HG02610 (cell line): ENCODE results near the gene MZT2B.
"Not testable (repeated sequence)": the region's sequence is repeated elsewhere in the genome, so short reads cannot be mapped to it uniquely, and the experiment has no call there.

ENCODE experiments used
- ATAC-seq: cut with Tn5 transposase; IDR thresholded peaks from one replicate; pipeline ENCODE4 v1.9.1; 2021; ENCODE audit warnings: mild to moderate bottlenecking, moderate library complexity; ENCODE audit not compliant: unreplicated experiment

The MZT2B gene

DNA sequence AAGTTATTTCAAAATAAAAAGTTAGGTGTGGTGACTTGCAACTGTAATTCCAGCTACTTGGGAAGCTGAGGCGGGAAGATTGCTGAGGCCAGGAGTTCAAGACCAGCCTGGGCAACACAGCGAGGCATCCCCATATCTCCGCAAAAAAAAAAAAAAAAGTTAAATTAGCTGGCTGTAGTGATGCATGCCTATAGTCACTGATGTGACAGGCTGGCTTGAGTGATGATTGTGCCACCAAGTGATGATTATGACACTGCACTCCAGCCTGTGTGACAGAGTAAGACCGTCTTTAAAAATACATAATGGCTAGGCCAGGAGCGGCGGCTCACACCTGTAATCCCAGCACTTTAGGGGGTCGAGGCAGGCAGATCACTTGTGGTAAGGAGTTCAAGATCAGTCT, 12.2 kb upstream of the MZT2B start:
- ATAC-seq = no peak

DNA sequence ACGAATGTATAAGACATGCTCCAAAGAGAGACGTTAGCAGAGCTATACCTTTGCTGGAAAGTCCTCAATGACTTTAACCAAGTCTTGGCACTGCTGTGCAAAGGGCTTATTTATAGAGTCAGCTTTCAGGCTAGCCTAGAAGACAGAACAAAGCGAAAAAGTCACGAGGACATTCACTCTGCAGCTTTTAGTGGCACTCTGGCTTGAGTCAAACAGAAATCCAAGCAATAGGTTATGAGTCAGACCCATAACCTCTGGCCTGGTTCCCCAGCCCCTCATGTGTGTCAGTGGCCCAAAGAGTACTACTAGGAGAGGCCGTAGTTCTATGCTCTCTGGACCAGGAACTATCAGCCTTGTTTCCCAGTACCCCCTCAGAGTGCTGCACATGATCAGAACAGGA, 7.2 kb upstream of the MZT2B start:
- peak; percentile 82 for ATAC-seq

GRCh38 chr2:130180404-130181324, 1.4 kb upstream of the MZT2B start:
- ATAC-seq = not testable (repeated sequence)

GRCh38 chr2:130181325-130181879, 660 bp upstream of the MZT2B start, which contains the start of gene SMPD4:
Gene SMPD4, minus strand, starts transcription at chr2:130181602. Its CDS starts 5,010 bp downstream, at chr2:130176592.
- ATAC-seq = peak; percentile 65

- ATAC-seq = peak; percentile 7
These were observed 907 bp downstream of the MZT2B start for GRCh38 chr2:130182826-130183511.

DNA sequence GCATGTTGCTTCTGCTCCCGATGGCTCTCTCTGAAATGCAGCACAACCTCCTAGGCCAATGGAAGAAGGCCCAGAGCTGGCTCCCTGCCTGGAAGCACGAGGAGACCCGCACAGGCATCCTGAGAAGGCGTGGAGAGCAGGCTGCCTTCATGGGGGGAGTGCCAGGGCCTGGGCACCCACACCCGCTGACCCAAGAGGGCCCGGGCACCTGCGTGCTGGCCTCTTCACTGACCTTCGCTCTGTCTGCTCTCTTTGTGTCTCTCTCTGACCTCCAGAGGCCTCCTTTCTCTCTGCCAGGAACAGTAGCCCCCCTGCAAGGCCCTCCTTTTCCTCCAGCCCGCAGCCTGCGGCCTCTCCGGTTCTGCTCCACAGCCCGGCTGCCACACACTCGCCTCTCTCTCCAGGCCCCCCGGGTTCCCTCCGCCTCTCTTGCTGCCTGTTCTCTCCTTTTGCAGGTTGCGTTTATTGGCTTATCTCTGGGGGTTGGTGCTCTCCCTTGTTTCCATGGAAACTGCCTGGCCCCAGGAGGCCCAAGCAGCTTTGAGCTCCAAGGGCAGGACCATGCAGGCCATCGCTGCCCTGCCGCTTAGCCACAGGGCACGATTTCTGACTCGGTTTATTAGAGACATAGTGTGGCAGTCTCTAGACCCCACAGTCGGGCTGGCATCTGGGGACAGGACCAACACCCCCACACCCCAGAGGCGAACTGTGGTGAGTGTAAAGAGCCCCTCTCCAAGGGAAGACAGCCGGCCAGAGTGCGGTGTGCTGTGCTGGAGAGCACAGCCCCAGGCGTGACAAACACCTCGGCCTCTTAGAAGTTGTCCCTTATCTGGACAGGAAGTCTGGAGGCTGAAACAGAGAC, 1.7 kb downstream of the MZT2B start:
- ATAC-seq = no peak

DNA sequence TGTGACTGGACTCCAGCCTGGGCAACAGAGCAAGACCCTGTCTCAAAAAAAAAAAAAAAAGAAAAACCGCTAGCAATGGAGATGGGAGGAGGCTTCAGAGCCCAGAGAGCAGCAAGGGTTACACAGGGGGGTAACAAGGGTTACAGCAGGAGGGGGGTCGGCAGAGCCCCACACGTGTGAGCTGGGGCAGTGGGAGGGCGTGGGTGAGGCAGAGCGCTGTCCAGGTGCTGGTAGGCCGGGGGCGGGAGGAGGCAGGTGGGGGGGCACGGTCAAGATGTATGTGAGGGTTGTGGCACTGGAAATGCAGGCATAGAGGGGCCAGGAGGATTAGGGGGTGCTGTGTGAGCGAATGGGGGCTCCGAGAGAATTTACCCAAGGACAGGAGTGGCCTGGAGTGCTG, 3.4 kb downstream of the MZT2B start:
- ATAC-seq = no peak

DNA sequence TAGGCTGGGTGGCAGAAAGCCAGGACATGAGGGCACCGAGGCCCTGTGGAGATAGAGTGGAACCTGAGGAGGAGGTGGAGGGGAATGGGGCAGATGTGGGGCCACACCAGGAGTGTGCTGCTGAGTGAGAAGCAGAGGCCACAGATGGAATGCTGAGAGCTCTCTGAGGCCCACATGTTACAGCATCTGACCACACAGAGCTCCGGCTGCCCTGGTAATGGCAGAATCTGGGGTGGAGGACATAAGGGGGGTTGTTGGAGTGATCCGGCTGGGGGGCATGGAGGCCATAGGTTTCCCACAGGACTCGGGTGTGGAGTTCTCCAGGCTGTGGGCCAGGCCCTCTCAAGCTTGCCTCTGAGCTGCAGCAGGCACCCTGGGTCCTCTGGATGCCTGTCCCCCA, 3.8 kb downstream of the MZT2B start:
- no peak for ATAC-seq

- ATAC-seq = no peak
These were observed 4.3 kb downstream of the MZT2B start for GRCh38 chr2:130186391-130186790.

GRCh38 chr2:130187268-130187667, 5.2 kb downstream of the MZT2B start:
- no peak for ATAC-seq

GRCh38 chr2:130187859-130188792, 6.1 kb downstream of the MZT2B start:
- not testable (repeated sequence) for ATAC-seq

DNA sequence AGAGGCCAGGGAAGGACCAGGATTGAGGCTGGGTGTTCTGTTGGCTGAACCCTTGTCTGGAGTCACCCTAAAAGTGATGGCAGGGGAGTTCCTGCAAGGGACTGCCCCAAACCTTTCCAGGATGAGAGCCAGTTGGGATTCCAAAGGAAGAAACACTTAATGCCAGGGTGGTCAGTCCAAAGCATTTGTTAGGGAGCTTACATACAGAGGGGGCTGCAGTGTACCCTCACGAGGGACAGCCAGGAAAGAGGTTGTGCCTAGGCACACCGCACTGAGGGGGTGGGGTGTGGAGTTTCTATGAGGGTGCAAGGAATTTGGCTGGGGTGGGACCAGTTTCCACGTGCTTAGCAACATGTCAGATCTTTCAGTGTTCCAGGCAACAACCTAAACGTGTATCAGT, 6.9 kb downstream of the MZT2B start:
- not testable (repeated sequence) for ATAC-seq

DNA sequence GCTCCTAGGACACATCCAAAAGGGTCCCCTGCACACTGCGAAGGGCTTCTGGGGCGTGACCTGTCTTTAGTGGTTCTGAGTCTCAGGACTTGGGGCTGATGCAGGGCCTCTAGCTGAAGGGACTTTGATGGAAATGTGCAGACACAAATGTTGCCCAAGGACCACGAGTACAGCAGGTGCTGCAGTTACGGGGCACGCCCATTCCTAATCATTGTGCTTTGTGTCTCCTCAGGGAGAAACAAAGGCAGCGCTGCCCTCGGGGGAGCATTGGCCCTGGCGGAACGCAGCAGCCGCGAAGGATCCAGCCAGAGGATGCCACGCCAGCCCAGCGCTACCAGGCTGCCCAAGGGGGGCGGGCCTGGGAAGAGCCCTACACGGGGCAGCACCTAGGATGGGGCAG, 8.2 kb downstream of the MZT2B start:
- no peak for ATAC-seq

- not testable (repeated sequence) for ATAC-seq
These were observed 9.3 kb downstream of the MZT2B start for GRCh38 chr2:130191319-130191718.

GRCh38 chr2:130192451-130192850, 10.4 kb downstream of the MZT2B start:
- not testable (repeated sequence) for ATAC-seq

DNA sequence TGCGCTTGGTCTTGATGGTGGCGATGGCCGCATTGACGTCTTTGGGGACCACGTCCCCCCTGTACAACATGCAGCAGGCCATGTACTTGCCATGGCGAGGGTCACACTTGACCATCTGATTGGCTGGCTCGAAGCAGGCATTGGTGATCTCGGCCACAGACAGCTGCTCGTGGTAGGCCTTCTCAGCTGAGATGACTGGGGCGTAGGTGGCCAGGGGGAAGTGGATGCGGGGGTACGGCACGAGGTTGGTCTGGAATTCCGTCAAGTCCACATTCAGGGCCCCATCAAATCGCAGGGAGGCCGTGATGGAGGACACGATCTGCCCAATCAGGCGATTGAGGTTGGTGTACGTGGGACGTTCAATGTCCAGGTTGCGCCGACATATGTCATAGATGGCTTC, 11.8 kb downstream of the MZT2B start:
- not testable (repeated sequence) for ATAC-seq

DNA sequence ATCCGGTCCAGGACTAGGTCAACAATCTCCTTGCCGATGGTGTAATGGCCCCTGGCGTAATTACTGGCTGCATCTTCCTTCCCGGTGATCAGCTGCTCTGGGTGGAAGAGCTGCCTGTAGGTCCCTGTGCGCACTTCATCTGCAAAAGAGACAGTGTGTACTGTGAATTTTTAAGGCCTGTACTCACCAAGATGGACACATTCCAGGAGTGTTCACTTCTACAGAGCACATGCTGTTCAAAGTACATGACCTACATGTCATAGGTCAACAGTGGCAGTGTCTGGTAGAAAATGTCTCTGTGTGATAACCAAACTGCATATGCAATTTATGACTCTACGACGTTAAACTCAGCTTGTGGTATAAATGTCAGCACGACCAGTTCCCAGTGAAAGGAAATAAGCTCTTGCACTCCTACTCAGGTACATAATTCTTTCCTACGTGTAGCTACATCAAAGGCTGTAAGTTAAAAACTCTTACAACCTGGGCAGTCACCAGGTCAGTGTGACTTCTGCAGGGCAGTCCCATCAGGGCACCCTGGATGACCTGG, 13.1 kb downstream of the MZT2B start:
- not testable (repeated sequence) for ATAC-seq

DNA sequence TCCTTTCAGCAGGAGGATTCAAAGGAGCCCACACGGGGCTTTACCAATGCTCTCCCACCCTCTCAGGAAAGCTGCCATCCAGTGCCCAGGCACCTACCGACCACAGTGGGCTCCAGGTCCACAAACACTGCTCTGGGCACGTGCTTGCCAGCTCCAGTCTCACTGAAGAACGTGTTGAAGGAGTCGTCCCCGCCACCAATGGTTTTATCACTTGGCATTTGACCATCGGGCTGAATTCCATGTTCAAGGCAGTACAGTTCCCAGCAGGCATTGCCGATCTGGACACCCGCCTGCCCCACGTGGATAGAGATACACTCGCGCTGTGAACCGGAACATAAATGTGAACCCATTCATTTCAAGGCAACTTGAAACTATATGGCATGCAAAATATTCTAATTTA, 14.0 kb downstream of the MZT2B start:
- not testable (repeated sequence) for ATAC-seq

DNA sequence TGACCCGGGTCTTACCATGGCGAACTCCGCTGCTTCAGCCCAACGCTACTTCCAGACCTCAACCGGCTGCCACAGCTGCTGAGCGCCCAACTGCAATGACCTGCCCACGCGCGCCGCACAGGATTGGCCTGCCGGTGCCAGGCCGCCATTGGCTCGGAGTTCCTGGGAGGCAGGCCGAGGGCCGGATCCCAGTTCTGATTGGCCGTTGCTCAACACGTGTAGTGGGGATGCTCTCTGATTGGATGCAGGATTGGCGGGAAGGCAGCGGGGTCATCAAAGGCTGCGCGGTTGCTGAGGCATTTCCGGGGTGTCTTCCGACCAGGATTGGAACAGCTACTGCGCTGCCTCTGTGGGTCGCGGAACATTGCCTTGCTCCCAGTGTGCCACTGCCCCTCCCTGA, 16.3 kb downstream of the MZT2B start, which contains the start of gene TUBA3E:
TSS of gene TUBA3E (minus strand) at position 97 of the 400 bp plus-strand sequence. CDS start at position 18, 79 bp downstream.
- ATAC-seq = no peak
